ENCODE results near the gene ATF1. TPM values are rescaled to one million over a fixed set of nuclear protein-coding genes. Genes with fewer than 3 reads are reported as not detected.

ATF1 gene
- total RNA-seq, 4 donors from 2014 or later, result 17.2 to 29.3 (median 19.4) TPM

GRCh38 chr12:50723865-50724264 is 40.0 kb upstream of the ATF1 start:
- no peak for TF ChIP-seq POLR2AphosphoS5 (IDR thresholded peaks at IDR 0.05)
- no peak for TF ChIP-seq POLR2A (IDR thresholded peaks at IDR 0.05)
- TF ChIP-seq EP300 (IDR thresholded peaks at IDR 0.05), result no peak
- TF ChIP-seq CTCF (IDR thresholded peaks at IDR 0.05), result no peak
- 57% methylated on average over 1 of the region's 1 CpG; no CpG with 5 or more reads in 1 of the 2 donors for WGBS, 2 donors (ENCODE audit: low coverage in 1 of 2)
- ATAC-seq, result no peak
- Histone ChIP-seq H3K4me3 (no peak overlapping the region), H3K27ac (no peak overlapping the region), H3K36me3 (peaks cover 8 to 96% of the 10 kb centered on the region in 2 donors), H3K9me3 (no peaks in the 10 kb centered on the region), H3K4me1 (peaks cover 0 to 11% (median 0%) of the 10 kb centered on the region in 3 donors), H3K27me3 (no peaks in the 10 kb centered on the region)

- H3K4me3 ChIP-seq, result no peak overlapping the region
- TF ChIP-seq POLR2A (IDR thresholded peaks at IDR 0.05) (no peak), EP300 (IDR thresholded peaks at IDR 0.05) (no peak), CTCF (IDR thresholded peaks at IDR 0.05) (no peak), POLR2AphosphoS5 (IDR thresholded peaks at IDR 0.05) (no peak)
- peaks cover 8 to 98% of the 10 kb centered on the region in 2 donors for H3K36me3 ChIP-seq
- H3K27me3 ChIP-seq, result no peaks in the 10 kb centered on the region
- H3K4me1 ChIP-seq, result peaks cover 0 to 11% (median 0%) of the 10 kb centered on the region in 3 donors
- H3K27ac ChIP-seq, result no peak overlapping the region
- ATAC-seq, result no peak
- H3K9me3 ChIP-seq, result no peaks in the 10 kb centered on the region
- WGBS, 2 donors (ENCODE audit: low coverage in 1 of 2), result 75 to 78% methylated on average over 5 of the region's 5 CpGs
These were observed 38.6 kb upstream of the ATF1 start for GRCh38 chr12:50725011-50725942.

GRCh38 chr12:50727466-50727865 is 36.4 kb upstream of the ATF1 start:
- Histone ChIP-seq H3K4me3 (no peak overlapping the region), H3K27ac (no peak overlapping the region), H3K9me3 (no peaks in the 10 kb centered on the region), H3K36me3 (peaks cover 3 to 98% of the 10 kb centered on the region in 2 donors), H3K27me3 (no peaks in the 10 kb centered on the region), H3K4me1 (peaks cover 0 to 11% (median 0%) of the 10 kb centered on the region in 3 donors)
- TF ChIP-seq POLR2AphosphoS5 (IDR thresholded peaks at IDR 0.05), result no peak
- no peak for ATAC-seq
- WGBS, 2 donors (ENCODE audit: low coverage in 1 of 2), result 100% methylated on average over 1 to 2 of the region's 2 CpGs

- TF ChIP-seq POLR2AphosphoS5 (IDR thresholded peaks at IDR 0.05) (no peak), CTCF (IDR thresholded peaks at IDR 0.05) (no peak), POLR2A (IDR thresholded peaks at IDR 0.05) (no peak), EP300 (IDR thresholded peaks at IDR 0.05) (no peak)
- Histone ChIP-seq H3K4me3 (no peak overlapping the region), H3K27me3 (no peaks in the 10 kb centered on the region), H3K36me3 (peaks cover 3 to 98% of the 10 kb centered on the region in 2 donors), H3K9me3 (no peaks in the 10 kb centered on the region), H3K4me1 (peaks cover 0 to 11% (median 0%) of the 10 kb centered on the region in 3 donors), H3K27ac (no peak overlapping the region)
- no peak for ATAC-seq
- 79 to 80% methylated on average over 4 to 7 of the region's 7 CpGs for WGBS, 2 donors (ENCODE audit: low coverage in 1 of 2)
These were observed 35.5 kb upstream of the ATF1 start for GRCh38 chr12:50728417-50728816.

GRCh38 chr12:50728841-50729240 is 35.1 kb upstream of the ATF1 start:
- no peaks in the 10 kb centered on the region for H3K9me3 ChIP-seq
- TF ChIP-seq CTCF (IDR thresholded peaks at IDR 0.05) (no peak), POLR2AphosphoS5 (IDR thresholded peaks at IDR 0.05) (no peak), EP300 (IDR thresholded peaks at IDR 0.05) (no peak), POLR2A (IDR thresholded peaks at IDR 0.05) (no peak)
- no peaks in the 10 kb centered on the region for H3K27me3 ChIP-seq
- ATAC-seq, result no peak
- H3K4me3 ChIP-seq, result no peak overlapping the region
- no peak overlapping the region for H3K27ac ChIP-seq
- H3K4me1 ChIP-seq, result peaks cover 0 to 11% (median 0%) of the 10 kb centered on the region in 3 donors
- WGBS, 2 donors (ENCODE audit: low coverage in 1 of 2), result 42 to 80% methylated on average over 2 of the region's 4 CpGs
- H3K36me3 ChIP-seq, result peaks cover 3 to 98% of the 10 kb centered on the region in 2 donors

All from gastroesophageal sphincter (tissue), 4 donors.